SIG-M5 treated with dmso at 0.1 percent for 504 hours (cell line): Measurements from ENCODE around the gene SOHLH1.

Experiments
- DNase-seq: peaks from one replicate; lab custom pipeline; 2025; ENCODE audit not compliant: unreplicated experiment; lab: John Stamatoyannopoulos, UW

SOHLH1 gene

DNA sequence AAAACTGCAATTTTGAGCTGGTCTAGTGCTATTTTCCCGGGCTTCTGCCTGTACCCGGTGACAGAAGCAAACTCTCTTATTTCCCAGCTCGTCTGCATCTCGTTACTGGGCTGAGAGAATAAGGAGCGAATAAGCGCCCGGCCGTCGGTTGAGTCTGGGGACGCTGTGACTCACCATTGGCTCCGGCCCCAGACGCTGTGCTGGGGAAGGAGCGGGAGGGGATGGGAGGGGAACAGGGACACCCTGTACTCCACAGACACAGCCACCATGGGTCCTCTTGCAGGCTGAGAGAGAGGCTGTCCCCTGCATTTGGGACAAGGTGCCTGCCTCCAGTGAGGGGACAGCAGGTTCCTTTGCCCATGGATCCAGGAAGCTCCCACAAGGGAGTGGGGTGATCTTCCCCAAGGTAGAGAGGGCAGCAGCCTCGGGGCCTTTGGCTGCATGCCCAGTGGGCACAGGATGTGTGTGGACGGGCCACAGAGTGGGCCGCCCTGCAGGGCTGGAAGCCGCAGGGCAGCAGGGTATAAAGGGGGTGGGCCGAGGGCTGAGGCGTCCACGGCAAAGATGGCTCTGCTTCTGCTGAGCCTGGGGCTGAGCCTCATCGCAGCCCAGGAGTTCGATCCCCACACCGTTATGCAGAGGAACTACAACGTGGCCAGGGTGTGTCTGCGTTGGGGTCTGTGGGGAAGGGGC is 36.4 kb downstream of the SOHLH1 start, which contains the start of gene LCN9:
Gene LCN9, plus strand, starts transcription at position 552 of the 693 bp plus-strand sequence. Its CDS starts 13 bp downstream, at position 565.
- no peak for DNase-seq

DNA sequence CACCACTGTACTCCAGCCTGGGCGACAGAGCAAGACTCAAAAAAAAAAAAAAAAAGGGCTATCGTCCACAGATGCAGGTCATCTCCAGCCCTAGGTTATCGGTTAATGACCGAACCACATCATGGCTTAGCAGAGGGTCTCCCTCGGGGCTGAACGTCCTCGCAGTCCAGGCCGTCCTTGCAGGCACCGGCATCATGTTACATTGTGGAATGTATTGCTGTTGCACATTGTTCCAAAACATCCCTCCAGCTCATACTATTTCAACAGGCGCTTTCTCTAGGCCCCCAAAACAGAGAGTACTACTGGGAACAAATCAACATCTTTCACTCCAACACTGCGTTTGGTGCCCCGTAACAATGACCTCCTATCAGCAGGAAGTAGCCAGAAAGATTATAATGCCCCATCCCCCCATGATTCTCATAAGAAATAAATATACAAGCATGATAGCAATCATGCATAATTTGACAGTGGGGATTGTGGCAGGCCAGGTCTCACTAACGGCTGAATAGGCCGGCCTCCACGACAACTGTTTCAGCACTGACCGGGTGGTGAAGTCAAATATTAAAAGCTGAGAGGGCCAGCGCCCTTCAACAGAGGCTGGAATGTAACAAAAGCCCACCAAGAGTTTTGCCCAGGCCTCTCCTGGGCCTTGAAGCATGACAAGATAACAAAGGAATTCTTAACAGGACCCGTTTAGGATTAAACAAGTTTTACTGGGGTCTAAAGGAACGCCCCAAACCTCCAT is 37.3 kb downstream of the SOHLH1 start:
- no peak for DNase-seq

DNA sequence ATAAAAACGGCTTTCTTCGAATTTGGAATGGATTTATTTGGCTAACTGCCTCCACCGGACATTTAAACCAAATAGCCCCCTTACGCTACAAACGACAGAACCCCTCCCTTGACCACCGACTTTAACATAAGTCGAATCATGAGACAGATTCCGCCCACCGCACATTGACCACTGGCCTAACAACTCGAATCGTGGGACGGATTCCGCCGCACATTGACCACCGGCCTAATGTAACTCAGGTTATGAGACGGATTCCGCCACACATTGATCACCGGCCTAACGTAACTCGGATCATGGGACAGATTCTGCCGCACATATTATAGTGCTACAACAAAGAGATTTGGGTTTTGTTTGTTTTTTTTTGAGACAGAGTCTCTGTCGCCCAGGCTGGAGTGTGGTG is 38.9 kb downstream of the SOHLH1 start:
- no peak for DNase-seq

DNA sequence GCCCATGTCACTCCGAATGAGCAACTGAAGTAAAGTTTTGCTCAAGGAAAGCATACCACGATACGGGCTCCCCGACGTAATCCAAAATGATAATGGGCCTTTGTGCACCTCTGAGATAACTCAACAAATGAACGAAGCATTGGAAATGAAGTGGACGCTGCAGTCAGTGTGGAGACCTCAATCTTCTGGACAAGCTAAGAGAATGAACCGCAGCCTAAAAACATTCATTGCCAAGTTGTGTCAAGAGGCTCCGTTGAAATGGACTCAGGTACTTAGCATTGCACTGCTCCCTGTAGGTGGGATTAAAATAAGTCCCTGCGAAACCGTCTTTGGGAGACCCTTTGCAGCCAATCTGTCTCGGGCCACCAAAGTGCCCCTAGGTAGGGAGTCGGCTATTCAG is 40.0 kb downstream of the SOHLH1 start:
- no peak for DNase-seq

DNA sequence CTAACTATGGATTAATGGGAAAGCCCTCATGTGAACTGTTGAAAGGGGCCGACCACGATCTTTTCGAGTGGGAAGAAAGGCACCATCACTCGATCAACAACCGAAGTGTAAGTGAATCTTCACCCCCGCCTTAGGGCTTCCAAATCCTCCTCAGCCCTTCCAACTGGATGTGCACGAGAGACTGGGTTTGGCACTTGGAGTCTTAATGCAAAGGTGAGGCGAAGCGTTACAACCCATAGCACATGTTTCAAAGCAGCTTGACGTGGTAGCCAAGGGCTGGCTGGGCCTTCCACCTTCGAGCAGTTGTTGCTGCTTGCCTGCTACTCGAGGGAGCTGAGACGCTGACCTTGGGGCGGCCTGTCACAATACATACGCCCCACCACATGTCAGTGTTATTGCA is 41.9 kb downstream of the SOHLH1 start:
- no peak for DNase-seq

DNA sequence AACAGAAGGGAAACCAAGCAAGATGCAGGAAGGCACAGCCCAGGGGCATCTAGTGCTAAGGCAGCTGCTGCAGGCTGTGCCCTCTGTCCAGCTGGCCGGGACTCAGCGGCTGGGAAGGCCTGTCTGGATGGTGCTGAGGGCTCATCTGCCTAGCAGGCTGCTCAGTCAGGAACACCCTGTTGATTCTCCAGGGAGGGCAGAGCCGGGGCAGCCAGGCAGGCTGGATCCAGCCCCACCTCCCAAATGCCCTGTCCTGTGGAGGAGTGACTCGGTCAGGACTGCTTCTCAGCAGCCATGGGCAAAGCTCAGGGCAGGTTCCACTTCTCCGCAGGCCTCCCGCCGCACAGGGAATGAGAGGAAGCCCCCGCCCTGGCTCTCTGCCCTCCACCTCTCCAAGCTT is 44.0 kb downstream of the SOHLH1 start:
- no peak for DNase-seq

DNA sequence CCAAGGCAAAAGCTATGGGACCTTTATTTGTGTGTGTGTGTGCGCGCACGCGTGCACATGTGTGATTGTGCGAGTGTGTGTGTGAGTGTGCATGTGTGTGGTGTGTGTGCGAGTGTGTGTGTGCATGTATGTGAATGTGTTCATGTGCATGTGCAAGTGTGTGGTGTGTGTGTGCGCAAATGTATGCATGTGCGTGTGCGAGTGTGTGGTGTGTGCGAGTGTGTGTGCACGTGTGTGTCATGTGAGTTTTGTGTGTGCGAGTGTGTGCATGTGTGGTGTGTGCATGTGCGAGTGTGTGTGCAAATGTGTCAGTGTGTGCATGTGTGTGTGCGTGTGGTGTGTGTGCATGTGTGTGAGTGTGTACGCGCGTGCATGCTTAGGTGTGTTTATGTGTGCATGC is 48.9 kb downstream of the SOHLH1 start:
- DNase-seq, result no peak

DNA sequence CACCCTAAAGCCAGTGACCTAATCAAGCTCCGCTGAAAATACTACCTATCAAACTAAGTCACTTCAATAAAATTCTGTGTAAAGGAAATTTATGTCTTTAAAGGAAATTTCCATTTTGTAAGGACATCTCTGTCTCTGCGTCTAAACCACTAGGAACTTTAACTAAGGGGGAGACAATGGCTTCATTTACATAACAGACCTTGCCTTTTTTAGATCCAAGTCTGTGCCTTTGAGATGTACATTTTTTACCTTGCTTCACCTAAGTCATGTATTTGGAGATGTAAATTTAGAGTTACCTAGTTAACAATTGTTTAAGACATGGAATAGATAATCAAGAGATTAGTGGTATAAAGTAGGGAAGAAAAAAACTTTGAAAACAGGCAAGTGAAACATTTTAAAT is 49.8 kb downstream of the SOHLH1 start:
- no peak for DNase-seq

DNA sequence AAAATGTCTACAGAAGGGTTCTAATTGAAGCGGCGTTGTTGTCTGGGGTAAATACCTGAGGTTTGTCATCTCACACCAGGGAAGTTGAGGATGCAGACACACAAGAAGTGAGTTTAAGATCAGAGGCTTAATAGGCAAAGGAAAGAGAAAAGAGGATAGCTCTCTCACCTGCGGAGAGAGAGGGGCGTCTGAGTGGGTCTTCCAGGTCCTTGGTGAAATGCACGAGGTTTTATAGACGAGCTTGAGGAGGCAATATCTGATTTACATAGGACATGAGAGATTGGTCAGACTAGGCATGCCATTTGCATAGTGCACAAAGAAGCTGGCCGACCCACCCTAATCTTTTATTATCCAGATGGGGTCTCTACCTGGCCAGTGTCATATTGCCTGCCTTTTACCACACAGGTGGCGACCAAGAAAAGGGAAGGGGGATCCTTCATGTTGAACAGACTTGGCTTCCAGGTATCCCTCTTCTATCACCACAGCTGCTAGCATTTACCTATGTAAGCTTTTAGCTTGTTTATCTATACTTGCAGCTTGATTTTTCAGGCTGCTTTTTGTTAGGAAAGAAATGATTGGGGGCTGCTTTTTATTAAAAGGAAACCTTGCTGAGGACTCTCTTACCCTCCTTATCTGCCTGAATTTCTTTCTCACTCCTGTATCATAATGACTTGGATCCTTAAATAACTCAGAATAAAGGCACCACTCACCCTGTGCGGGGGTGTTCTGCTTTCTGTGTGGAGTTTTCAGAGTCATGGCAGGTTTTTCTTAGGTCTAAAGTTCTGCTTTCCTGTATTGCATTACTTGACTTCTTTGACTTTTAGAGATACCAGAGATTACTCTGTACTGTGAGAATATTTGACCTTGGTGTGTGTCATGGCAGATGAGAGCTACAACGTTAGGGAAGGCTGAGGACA is 50.5 kb downstream of the SOHLH1 start:
- no peak for DNase-seq

DNA sequence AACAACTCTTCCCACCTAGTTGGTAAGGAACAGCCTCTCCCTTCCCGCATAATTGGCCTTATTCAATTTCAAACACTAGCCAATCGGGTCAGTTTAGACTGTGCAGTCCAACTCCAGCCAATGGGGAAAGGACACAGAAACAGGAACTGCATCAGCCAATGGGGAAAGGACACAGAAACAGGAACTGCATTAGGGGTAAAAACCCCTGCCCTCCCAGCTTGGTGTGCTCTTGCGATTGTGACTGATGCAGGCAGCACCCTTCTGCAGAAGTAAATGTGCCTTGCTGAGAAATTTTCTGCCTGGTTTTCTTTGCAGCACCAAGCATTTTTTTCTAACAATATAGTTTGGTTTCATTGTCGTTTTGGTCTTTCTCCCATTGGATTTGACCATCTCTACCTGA is 51.4 kb downstream of the SOHLH1 start:
- DNase-seq, result no peak

DNA sequence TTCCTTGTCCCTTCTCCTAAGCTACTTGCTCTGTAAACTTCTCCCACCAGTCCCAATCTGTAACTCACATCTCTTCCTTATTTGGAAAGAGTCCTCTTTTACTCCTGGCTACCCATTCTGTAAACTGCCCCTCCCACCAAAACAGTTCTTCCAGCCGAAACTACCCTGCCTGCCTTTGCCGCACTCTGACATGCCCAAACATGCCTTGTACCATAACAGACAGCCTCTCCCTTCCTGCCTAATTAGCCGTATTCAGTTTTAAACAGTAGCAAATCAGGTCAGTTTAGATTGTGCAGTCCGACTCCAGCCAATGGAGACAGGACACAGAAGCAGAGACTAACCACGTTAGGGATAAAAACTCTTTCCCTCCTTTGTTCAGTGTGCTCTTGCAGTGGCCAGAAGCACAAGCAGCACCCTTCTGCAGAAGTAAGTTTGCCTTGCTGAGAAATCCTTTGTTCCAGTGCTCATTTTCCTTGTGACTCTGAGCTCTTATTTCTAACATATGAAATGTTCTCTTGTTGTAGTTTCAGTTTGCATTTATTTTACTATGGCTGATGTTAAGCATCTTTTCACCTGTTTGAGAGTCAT is 54.6 kb downstream of the SOHLH1 start:
- no peak for DNase-seq
